ENCODE measurements around the gene BARX1.

GRCh38 chr9:93922535-93922934 lies 32.6 kb downstream of the BARX1 start:
- TF ChIP-seq TCF7L2 (IDR thresholded peaks at IDR 0.05; ENCODE audit: borderline replicate concordance, low read depth, low read length) (no peak), REST (tag by site-specific recombination; IDR thresholded peaks at IDR 0.05) (no peak), ZNF777 (tag by site-specific recombination; IDR thresholded peaks at IDR 0.05; ENCODE audit: borderline replicate concordance) (no peak), ZNF792 (tag by site-specific recombination; IDR thresholded peaks at IDR 0.05) (no peak), ZNF138 (tag by site-specific recombination; IDR thresholded peaks at IDR 0.05; ENCODE audit: borderline replicate concordance) (no peak), HOXA7 (CRISPR knock-in tag; IDR thresholded peaks at IDR 0.05; ENCODE audit: borderline replicate concordance) (no peak), ZNF2 (tag by site-specific recombination; IDR thresholded peaks at IDR 0.05) (no peak), BCL6B (tag by site-specific recombination; IDR thresholded peaks at IDR 0.05) (no peak), ZNF624 (tag by site-specific recombination; IDR thresholded peaks at IDR 0.05) (no peak), ZNF639 (tag by site-specific recombination; IDR thresholded peaks at IDR 0.05) (no peak), SP2 (tag by site-specific recombination; IDR thresholded peaks at IDR 0.05) (no peak), PRDM1 (tag by site-specific recombination; IDR thresholded peaks at IDR 0.05) (no peak)
- TF ChIP-seq, protein P1, sequence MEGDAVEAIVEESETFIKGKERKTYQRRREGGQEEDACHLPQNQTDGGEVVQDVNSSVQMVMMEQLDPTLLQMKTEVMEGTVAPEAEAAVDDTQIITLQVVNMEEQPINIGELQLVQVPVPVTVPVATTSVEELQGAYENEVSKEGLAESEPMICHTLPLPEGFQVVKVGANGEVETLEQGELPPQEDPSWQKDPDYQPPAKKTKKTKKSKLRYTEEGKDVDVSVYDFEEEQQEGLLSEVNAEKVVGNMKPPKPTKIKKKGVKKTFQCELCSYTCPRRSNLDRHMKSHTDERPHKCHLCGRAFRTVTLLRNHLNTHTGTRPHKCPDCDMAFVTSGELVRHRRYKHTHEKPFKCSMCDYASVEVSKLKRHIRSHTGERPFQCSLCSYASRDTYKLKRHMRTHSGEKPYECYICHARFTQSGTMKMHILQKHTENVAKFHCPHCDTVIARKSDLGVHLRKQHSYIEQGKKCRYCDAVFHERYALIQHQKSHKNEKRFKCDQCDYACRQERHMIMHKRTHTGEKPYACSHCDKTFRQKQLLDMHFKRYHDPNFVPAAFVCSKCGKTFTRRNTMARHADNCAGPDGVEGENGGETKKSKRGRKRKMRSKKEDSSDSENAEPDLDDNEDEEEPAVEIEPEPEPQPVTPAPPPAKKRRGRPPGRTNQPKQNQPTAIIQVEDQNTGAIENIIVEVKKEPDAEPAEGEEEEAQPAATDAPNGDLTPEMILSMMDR (tag by site-specific recombination; IDR thresholded peaks at IDR 0.05), result no peak
